HK-2 (cell line): ENCODE measurements around the gene RPS6KA4.
"Not testable (repeated sequence)": the region's sequence is repeated elsewhere in the genome, so short reads cannot be mapped to it uniquely, and the experiment has no call there.

Source experiments
- DNase-seq: peaks from one replicate; pipeline ENCODE4 v3.0.0-alpha.2; 2018; ENCODE audit not compliant: unreplicated experiment

The RPS6KA4 gene

DNA sequence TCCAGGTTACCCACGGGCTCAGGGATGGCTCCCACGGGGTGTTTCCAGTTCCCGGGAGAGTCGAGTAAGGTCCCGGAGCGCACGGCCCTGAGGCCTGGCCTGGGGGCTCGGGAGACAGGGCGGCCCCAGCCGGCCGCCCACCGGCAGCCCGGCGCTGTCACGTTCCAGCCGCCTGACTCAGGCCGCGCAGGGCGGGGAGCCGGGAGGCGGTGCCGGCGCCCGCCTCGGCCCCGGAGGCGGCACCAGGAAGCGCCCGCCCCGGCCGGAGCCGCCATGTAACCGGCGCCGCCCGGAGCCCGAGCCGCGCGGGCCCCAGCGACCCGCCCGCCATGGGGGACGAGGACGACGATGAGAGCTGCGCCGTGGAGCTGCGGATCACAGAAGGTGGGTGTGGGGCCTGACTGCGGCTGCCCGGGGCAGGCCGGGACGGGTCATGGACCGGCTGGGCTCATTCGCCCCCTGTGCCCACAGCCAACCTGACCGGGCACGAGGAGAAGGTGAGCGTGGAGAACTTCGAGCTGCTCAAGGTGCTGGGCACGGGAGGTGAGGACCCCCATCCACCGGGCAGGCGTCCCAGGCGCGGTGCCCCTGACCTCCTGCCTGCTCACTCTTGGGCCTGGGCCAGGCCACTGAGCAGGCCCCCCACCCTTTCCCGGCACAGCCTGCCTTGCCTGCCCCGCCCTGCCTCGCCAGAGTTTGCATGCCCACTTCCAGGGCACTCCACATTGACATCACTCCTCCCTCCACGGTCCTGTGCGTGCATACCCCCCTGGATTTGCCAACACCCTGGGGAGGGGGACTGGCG, at the start of gene RPS6KA4:
RPS6KA4 (plus strand) TSS at position 256 of the 805 bp plus-strand sequence; CDS start at position 330, 74 bp downstream.
- peak; percentile 57 for DNase-seq

DNA sequence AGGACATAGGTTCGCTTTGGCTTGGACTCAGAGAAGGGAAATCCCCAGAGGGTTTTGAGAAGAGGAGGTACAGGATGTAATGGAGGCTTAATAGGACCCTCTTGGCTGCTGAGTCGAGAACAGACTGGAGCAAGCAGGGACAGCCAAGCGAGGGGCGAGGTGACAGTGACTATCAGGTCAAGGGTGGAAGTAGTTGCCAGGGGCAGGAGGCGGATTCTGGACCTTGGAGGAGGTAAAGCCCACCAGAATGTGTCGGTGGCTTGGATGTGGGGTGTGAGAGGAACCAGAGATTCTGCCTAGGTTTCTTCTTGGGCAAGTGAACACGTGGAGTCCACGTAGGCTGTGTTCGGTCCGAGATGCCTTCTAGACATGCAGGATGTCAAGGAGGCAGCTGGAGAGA, 46.0 kb upstream of the RPS6KA4 start:
- DNase-seq = no peak

DNA sequence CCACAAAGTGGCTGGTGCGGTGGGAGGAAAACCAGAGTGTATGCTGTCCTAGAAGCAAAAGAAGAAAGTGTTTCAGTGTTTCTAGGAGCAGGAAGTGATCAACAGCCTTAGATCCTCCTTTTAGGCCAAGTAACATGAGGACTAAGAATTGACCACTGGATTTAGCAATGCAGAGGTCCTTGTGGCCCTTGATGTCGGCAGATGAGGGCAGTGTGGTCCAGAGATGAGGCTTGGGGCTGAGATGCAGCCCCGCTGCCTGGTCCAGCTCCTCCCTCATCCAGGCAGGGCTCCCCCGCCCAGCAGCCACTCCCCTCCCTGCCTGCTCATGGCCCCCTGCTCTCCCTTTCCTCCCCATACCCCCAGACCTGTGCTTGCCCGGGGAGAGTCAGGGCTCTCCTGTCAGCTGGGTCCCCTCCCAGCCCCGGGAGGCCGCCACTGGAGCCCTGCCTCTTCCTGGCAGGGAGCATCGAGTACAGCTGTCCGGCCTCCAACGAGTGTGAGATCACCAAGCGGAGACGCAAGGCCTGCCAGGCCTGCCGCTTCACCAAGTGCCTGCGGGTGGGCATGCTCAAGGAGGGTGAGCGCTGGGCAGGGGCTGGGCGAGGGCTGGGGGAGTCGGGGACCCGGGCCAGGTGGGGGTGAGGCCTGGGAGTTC, 45.3 kb upstream of the RPS6KA4 start:
- DNase-seq = no peak

DNA sequence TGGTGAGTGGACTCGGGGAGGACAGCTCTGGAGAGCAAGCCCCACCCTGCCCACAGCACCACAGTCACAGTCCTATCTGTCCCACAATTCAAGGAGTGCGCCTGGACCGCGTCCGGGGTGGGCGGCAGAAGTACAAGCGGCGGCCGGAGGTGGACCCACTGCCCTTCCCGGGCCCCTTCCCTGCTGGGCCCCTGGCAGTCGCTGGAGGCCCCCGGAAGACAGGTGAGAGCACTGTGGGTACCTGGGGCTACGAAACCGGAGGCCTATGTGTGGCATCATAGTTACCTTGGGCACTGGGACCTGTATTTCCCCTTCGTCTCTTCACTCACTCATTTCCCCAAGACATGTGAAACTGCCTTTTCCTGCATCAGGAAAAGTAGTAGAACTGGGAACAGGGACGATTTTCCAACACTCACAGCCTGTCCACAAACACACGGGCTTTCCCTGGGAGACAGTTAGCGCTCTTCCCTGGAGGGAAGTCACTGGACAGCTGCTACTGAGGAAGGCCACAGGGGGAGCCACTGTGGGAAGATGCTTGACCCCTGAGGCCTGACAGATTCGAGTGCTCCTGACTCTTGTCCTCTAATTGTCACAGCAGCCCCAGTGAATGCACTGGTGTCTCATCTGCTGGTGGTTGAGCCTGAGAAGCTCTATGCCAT, 44.7 kb upstream of the RPS6KA4 start:
- no peak for DNase-seq

DNA sequence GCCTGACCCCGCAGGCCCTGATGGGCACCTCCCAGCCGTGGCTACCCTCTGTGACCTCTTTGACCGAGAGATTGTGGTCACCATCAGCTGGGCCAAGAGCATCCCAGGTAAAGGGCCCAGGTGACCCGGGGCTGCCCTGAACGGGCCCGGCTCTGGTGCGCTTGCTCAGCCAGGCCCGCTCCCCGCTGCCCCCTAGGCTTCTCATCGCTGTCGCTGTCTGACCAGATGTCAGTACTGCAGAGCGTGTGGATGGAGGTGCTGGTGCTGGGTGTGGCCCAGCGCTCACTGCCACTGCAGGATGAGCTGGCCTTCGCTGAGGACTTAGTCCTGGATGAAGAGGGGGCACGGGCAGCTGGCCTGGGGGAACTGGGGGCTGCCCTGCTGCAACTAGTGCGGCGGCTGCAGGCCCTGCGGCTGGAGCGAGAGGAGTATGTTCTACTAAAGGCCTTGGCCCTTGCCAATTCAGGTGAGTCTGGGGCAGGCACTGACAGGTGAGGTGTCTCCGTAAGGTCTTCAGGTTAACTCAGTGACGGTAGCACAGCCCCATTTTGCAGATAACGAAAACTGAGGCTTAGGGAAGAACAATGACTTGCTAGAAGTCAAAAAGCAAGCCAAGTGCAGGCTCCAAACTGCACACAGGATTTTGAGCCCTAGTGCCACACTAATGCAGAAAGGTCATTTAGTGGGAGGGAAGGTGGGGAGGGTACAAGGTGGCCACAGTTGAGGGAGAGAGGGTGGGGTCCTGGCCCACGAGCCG, 44.0 kb upstream of the RPS6KA4 start:
- no peak for DNase-seq

GRCh38 chr11:64315667-64316526, 43.1 kb upstream of the RPS6KA4 start:
- DNase-seq = not testable (repeated sequence)

- DNase-seq = peak; percentile 56
These were observed 42.2 kb upstream of the RPS6KA4 start for GRCh38 chr11:64316672-64317324.

- peak; percentile 89 for DNase-seq
These were observed 41.5 kb upstream of the RPS6KA4 start, which contains the start of gene TRMT112 for GRCh38 chr11:64317325-64317960. Gene TRMT112 (minus strand): TSS chr11:64317559. CDS start chr11:64317526, 33 bp downstream.

- DNase-seq = peak; percentile 92
These were observed 40.8 kb upstream of the RPS6KA4 start, which contains the start of gene PRDX5 for GRCh38 chr11:64317961-64318765. Gene PRDX5 (plus strand): TSS chr11:64318121. CDS start chr11:64318216, 95 bp downstream.

- DNase-seq = no peak
These were observed 39.9 kb upstream of the RPS6KA4 start for GRCh38 chr11:64318766-64319761.

GRCh38 chr11:64320556-64320955, 38.4 kb upstream of the RPS6KA4 start:
- DNase-seq = no peak

DNA sequence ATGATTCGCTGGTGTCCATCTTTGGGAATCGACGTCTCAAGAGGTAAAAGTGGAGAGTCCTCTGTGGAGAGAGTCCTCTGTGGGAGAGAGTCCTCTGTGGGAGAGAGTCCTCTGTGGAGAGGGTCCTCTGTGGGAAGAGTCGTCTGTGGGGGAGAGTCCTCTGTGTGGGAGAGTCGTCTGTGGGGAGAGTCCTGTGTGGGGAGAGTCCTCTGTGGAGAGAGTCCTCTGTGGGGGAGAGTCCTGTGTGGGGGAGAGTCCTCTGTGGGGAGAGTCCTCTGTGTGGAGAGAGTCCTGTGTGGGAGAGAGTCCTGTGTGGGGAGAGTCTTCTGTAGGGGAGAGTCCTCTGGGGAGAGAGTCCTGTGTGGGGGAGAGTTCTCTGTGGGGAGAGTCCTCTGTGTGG, 37.9 kb upstream of the RPS6KA4 start:
- DNase-seq = no peak

DNA sequence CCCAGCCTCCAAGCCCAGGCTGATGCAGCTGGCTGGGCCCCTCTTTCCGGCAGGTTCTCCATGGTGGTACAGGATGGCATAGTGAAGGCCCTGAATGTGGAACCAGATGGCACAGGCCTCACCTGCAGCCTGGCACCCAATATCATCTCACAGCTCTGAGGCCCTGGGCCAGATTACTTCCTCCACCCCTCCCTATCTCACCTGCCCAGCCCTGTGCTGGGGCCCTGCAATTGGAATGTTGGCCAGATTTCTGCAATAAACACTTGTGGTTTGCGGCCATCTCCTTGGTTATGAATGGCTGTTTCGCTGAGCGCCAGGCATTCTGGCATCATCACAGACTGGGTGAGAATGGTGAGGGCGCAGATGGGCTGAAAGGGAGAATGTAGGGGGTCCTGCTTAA, 37.4 kb upstream of the RPS6KA4 start:
- DNase-seq = no peak

GRCh38 chr11:64322925-64323260, 36.1 kb upstream of the RPS6KA4 start:
- no peak for DNase-seq

GRCh38 chr11:64323373-64323772, 35.6 kb upstream of the RPS6KA4 start:
- DNase-seq = no peak

GRCh38 chr11:64323984-64324383, 35.0 kb upstream of the RPS6KA4 start:
- not testable (repeated sequence) for DNase-seq

GRCh38 chr11:64324692-64325469, 34.1 kb upstream of the RPS6KA4 start:
- DNase-seq = no peak
